Gastroesophageal sphincter (tissue), 4 donors: ENCODE data around the gene WNT7A. TPM values are rescaled to one million over a fixed set of nuclear protein-coding genes. Genes with fewer than 3 reads are reported as not detected.
"Not testable (repeated sequence)": the region's sequence is repeated elsewhere in the genome, so short reads cannot be mapped to it uniquely, and the experiment has no call there.

Experiments used
- ATAC-seq: fragments of 150-250 bp; one replicate; pipeline ENCODE4 v1.9.1; 2016; ENCODE audit warnings: mild to moderate bottlenecking, moderate library complexity
- H3K27ac ChIP-seq, 4 donors: fragments of 200-600 bp; sonication (generic) in 3 of 4; 1 replicate in 3 of 4; 2 replicates in 1 of 4; pipeline ENCODE4 v1.5.1; 2016 to 2019
- H3K27me3 ChIP-seq: fragments of 200-600 bp; sonication (generic); one replicate; pipeline ENCODE4 v1.5.1; 2019
- H3K36me3 ChIP-seq, 2 donors: fragments of 200-600 bp; sonication (generic); one replicate each; pipeline ENCODE4 v1.5.1; 2019; ENCODE audit warnings: control low read depth in 1 of 2
- H3K4me1 ChIP-seq, 3 donors: fragments of 200-600 bp; sonication (generic); 1 replicate in 2 of 3; 2 replicates in 1 of 3; pipeline ENCODE4 v1.5.1; 2016 to 2019; ENCODE audit warnings: control low read depth in 2 of 3
- H3K4me3 ChIP-seq, 2 donors: fragments of 200-600 bp; sonication (generic); one replicate each; pipeline ENCODE4 v1.5.1; 2019; ENCODE audit warnings: mild to moderate bottlenecking in 1 of 2, moderate library complexity in 1 of 2
- H3K9me3 ChIP-seq, 3 donors: fragments of 200-600 bp; sonication (generic); one replicate each; pipeline ENCODE4 v1.5.1; 2017 to 2019; ENCODE audit warnings: control low read depth in 2 of 3
- CTCF ChIP-seq, 4 experiments: fragments of 200-600 bp in 2 of 4; fragments of 450-650 bp in 2 of 4; sonication (generic) in 1 of 4; IDR thresholded peaks; one replicate each; pipeline ENCODE4 v1.5.1; 2017 to 2019; ENCODE audit warnings: antibody characterized with exemption in 4 of 4, mild to moderate bottlenecking in 2 of 4, moderate library complexity in 2 of 4
- EP300 ChIP-seq: sonication (generic); formaldehyde crosslinking; IDR thresholded peaks from one replicate; pipeline ENCODE4 v1.6.1; 2017; ENCODE audit warnings: antibody characterized with exemption, mild to moderate bottlenecking
- POLR2A ChIP-seq, 2 donors: fragments of 450-650 bp; IDR thresholded peaks; one replicate each; pipeline ENCODE4 v1.6.1; 2017; ENCODE audit warnings: antibody characterized with exemption in 2 of 2, mild to moderate bottlenecking in 2 of 2, moderate library complexity in 1 of 2
- POLR2AphosphoS5 ChIP-seq: sonication (generic); formaldehyde crosslinking; IDR thresholded peaks from one replicate; pipeline ENCODE4 v1.6.1; 2017; ENCODE audit warnings: antibody characterized with exemption
- WGBS, 2 donors: methylation state at CpG; one replicate each; pipeline ENCODE4 v1.1.5; 2018; ENCODE audit warnings: low coverage in 1 of 2; 5-methylcytosine and 5-hydroxymethylcytosine counted together
- total RNA-seq, 4 donors: library from RNA; depleted of rRNA; stranded (reverse); fragments of >200 nt; gene quantifications; one replicate each; pipeline ENCODE4 v1.1.0, GENCODE V29; 2016

WNT7A gene
- total RNA-seq: under 1 TPM in 2 of 4 donors, not detected in 2; 0.13 to 0.77 TPM

- Histone ChIP-seq H3K4me3 (peak within 1 kb of the TSS in 1 of 2 donors; percentile 43), H3K36me3 (no peaks in the 10 kb centered on the region), H3K4me1 (peaks cover 0 to 32% (median 16%) of the 10 kb centered on the region in 3 donors), H3K27me3 (peaks cover 96% of the 10 kb centered on the region), H3K27ac (no peak within 1 kb of the TSS), H3K9me3 (peaks cover 0 to 8% (median 0%) of the 10 kb centered on the region in 3 donors)
- ATAC-seq: no peak
- TF ChIP-seq CTCF (IDR thresholded peaks at IDR 0.05) (peak in 2 of 4 experiments; percentile 25 to 43), EP300 (no peak), POLR2A (IDR thresholded peaks at IDR 0.05) (no peak), POLR2AphosphoS5 (no peak)
- WGBS, 2 donors: no CpG with 5 or more reads among the region's 90 CpGs
Observed at GRCh38 chr3:13879946-13880810, at the start of gene WNT7A. Gene WNT7A (minus strand): TSS chr3:13880071. CDS start chr3:13879816, 255 bp downstream.

- peaks cover 22% of the 10 kb centered on the region for H3K27me3 ChIP-seq
- H3K4me1 ChIP-seq, H3K27ac ChIP-seq, H3K36me3 ChIP-seq, H3K4me3 ChIP-seq, ATAC-seq: not testable (repeated sequence)
- peaks cover 0 to 81% (median 0%) of the 10 kb centered on the region in 3 donors for H3K9me3 ChIP-seq
- WGBS, 2 donors: 85 to 100% methylated on average over 1 of the region's 1 CpG
Observed at GRCh38 chr3:13928741-13929140, 48.9 kb upstream of the WNT7A start.

GRCh38 chr3:13927295-13927694 is 47.4 kb upstream of the WNT7A start:
- no peak for ATAC-seq
- 63 to 70% methylated on average over 5 to 6 of the region's 7 CpGs for whole genome bisulfite sequencing, 2 donors
- Histone ChIP-seq H3K9me3 (peaks cover 0 to 81% (median 0%) of the 10 kb centered on the region in 3 donors), H3K27ac (no peak overlapping the region), H3K4me3 (no peak overlapping the region), H3K27me3 (peaks cover 9% of the 10 kb centered on the region), H3K4me1 (no peaks in the 10 kb centered on the region), H3K36me3 (peaks cover 0 to 7% of the 10 kb centered on the region in 2 donors)
- TF ChIP-seq EP300: no peak

- H3K4me3 ChIP-seq: no peak overlapping the region
- ATAC-seq: no peak
Observed at GRCh38 chr3:13916375-13916774, 36.5 kb upstream of the WNT7A start.

GRCh38 chr3:13902648-13903238 is 22.9 kb upstream of the WNT7A start:
- peaks cover 0 to 77% (median 3%) of the 10 kb centered on the region in 3 donors for H3K9me3 ChIP-seq
- no peaks in the 10 kb centered on the region for H3K4me1 ChIP-seq
- 68 to 79% methylated on average over 1 of the region's 1 CpG for WGBS, 2 donors
- no peak for ATAC-seq
- H3K27me3 ChIP-seq: no peaks in the 10 kb centered on the region
- no peak overlapping the region for H3K4me3 ChIP-seq
- peaks cover 0 to 15% of the 10 kb centered on the region in 2 donors for H3K36me3 ChIP-seq
- H3K27ac ChIP-seq: no peak overlapping the region
- no peak for TF ChIP-seq POLR2AphosphoS5
- TF ChIP-seq CTCF (IDR thresholded peaks at IDR 0.05): no peak
- TF ChIP-seq EP300: no peak
- TF ChIP-seq POLR2A (IDR thresholded peaks at IDR 0.05): no peak

More at GRCh38 chr3:13916375-13916774, 36.5 kb upstream of the WNT7A start:
- H3K9me3 ChIP-seq: peaks cover 0 to 79% (median 0%) of the 10 kb centered on the region in 3 donors
- H3K4me1 ChIP-seq: no peaks in the 10 kb centered on the region
- no peaks in the 10 kb centered on the region for H3K36me3 ChIP-seq
- WGBS, 2 donors: 38 to 71% methylated on average over 1 of the region's 1 CpG
- TF ChIP-seq POLR2A (IDR thresholded peaks at IDR 0.05): no peak
- no peak for TF ChIP-seq POLR2AphosphoS5
- no peak for TF ChIP-seq CTCF (IDR thresholded peaks at IDR 0.05)
- TF ChIP-seq EP300: no peak
- no peaks in the 10 kb centered on the region for H3K27me3 ChIP-seq
- no peak overlapping the region for H3K27ac ChIP-seq
